Neutrophil (primary cell): ENCODE measurements around the gene NRXN3.

Experiments
- H3K27ac ChIP-seq: fragments of 200-600 bp; sonication (generic); 2 replicates; pipeline ENCODE4 v1.5.1; 2016; ENCODE audit warnings: mild to moderate bottlenecking, moderate library complexity
- H3K27me3 ChIP-seq: fragments of 200-600 bp; sonication (generic); 2 replicates; pipeline ENCODE4 v1.6.0; 2016; ENCODE audit warnings: mild to moderate bottlenecking
- H3K36me3 ChIP-seq: fragments of 200-600 bp; sonication (generic); 2 replicates; pipeline ENCODE4 v1.5.1; 2017
- H3K4me1 ChIP-seq, 2 experiments: fragments of 200-600 bp in 1 of 2; sonication (generic) in 1 of 2; 1 replicate in 1 of 2; 2 replicates in 1 of 2; pipeline versions ENCODE4 v1.5.1 to v1.6.1; 2013 to 2016; ENCODE audit warnings: low read depth in 1 of 2, low read length in 1 of 2, mild to moderate bottlenecking in 1 of 2, moderate library complexity in 1 of 2; ENCODE audit not compliant: control insufficient read depth in 1 of 2, insufficient read depth in 1 of 2
- H3K4me3 ChIP-seq, 2 experiments: fragments of 200-600 bp in 1 of 2; sonication (generic) in 1 of 2; 1 replicate in 1 of 2; 2 replicates in 1 of 2; pipeline ENCODE4 v1.5.1; 2013 to 2016; ENCODE audit warnings: low read depth in 1 of 2, low read length in 1 of 2, mild to moderate bottlenecking in 1 of 2, moderate library complexity in 1 of 2
- H3K9me3 ChIP-seq: fragments of 200-600 bp; sonication (generic); 2 replicates; pipeline ENCODE4 v1.5.1; 2016
- CTCF ChIP-seq: fragments of 200-600 bp; sonication (generic); IDR thresholded peaks from 2 replicates; pipeline ENCODE4 v1.5.1; 2016; ENCODE audit warnings: antibody characterized with exemption

The NRXN3 gene

GRCh38 chr14:79729731-79730130 is 1559.6 kb downstream of the NRXN3 start:
- TF ChIP-seq CTCF: no peak
- H3K4me1 ChIP-seq: no peaks in the 10 kb centered on the region
- no peak overlapping the region for H3K4me3 ChIP-seq
- no peak overlapping the region for H3K27ac ChIP-seq
- no peaks in the 10 kb centered on the region for H3K27me3 ChIP-seq
- H3K36me3 ChIP-seq: no peaks in the 10 kb centered on the region
- no peaks in the 10 kb centered on the region for H3K9me3 ChIP-seq

DNA sequence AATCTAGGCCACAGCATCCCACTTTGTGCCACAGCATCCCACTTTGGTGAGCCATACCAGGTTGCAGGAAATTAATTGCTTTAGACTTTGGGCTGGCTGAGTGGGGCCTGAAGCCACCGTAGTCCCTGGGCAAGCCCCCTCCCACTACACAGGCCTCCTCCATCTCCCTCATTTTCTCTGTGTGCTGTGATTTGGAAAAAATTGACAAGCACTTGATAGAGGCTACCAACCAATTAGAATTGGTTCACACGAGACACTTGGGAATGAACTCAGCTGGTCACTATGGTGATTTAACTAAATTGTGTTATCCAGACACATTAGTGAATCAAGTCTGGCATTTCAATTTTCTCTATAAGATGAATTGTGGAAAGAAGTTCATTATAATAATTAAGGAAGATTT is 1560.0 kb downstream of the NRXN3 start:
- no peak overlapping the region for H3K27ac ChIP-seq
- no peaks in the 10 kb centered on the region for H3K27me3 ChIP-seq
- no peaks in the 10 kb centered on the region for H3K4me1 ChIP-seq
- H3K9me3 ChIP-seq: no peaks in the 10 kb centered on the region
- H3K4me3 ChIP-seq: no peak overlapping the region
- H3K36me3 ChIP-seq: no peaks in the 10 kb centered on the region
- TF ChIP-seq CTCF: no peak

DNA sequence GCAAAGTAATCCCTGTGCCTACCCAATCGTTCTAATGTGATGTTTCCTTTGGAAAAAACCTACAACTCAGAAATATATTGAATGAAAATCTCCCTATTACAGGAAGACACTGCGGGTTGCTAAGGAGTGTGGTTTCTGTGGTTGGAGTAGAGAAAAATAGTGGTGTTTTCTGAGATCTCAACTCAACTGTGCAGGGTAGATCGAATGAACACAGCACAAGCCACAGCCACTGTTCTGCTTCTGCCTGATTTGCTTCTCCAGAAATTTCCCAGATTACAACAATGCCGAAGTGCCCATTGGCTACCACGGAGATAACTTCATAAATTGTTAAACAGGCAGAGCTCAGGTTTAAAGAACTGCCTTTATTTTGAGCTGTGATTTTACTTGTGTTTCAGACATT is 1560.8 kb downstream of the NRXN3 start:
- no peak for TF ChIP-seq CTCF
- Histone ChIP-seq H3K9me3 (no peaks in the 10 kb centered on the region), H3K27ac (no peak overlapping the region), H3K4me3 (no peak overlapping the region), H3K36me3 (no peaks in the 10 kb centered on the region), H3K27me3 (no peaks in the 10 kb centered on the region), H3K4me1 (no peaks in the 10 kb centered on the region)

GRCh38 chr14:79732911-79733655 is 1562.9 kb downstream of the NRXN3 start:
- Histone ChIP-seq H3K4me1 (no peaks in the 10 kb centered on the region), H3K27me3 (no peaks in the 10 kb centered on the region), H3K4me3 (no peak overlapping the region), H3K36me3 (no peaks in the 10 kb centered on the region), H3K27ac (no peak overlapping the region), H3K9me3 (no peaks in the 10 kb centered on the region)
- TF ChIP-seq CTCF: no peak

GRCh38 chr14:79734151-79734550 is 1564.0 kb downstream of the NRXN3 start:
- Histone ChIP-seq H3K4me3 (no peak overlapping the region), H3K27me3 (no peaks in the 10 kb centered on the region), H3K4me1 (no peaks in the 10 kb centered on the region), H3K27ac (no peak overlapping the region), H3K36me3 (no peaks in the 10 kb centered on the region), H3K9me3 (no peaks in the 10 kb centered on the region)
- no peak for TF ChIP-seq CTCF

DNA sequence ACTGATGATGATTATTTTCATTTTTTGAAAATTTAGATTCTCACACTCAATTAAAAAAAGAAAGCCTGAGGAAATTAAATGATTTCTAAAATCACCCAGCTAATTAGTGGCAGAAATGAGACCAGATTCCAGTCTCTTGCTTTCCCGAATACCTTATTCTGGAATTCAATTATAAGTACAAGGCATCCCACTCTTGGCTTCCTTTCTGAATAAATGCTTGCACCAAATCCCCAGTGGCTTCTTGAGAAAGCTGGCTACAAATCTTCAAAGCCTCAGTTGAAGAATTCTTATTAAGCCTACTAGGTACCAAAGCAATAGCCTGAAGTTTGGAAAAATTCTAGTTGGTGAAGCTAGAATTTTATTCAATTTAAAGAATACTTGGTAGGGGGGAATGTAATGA is 1564.5 kb downstream of the NRXN3 start:
- no peaks in the 10 kb centered on the region for H3K36me3 ChIP-seq
- no peaks in the 10 kb centered on the region for H3K4me1 ChIP-seq
- no peak overlapping the region for H3K4me3 ChIP-seq
- no peaks in the 10 kb centered on the region for H3K27me3 ChIP-seq
- H3K9me3 ChIP-seq: no peaks in the 10 kb centered on the region
- TF ChIP-seq CTCF: no peak
- no peak overlapping the region for H3K27ac ChIP-seq
